Activated naive CD4-positive, alpha-beta T cell treated with anti-CD3 and anti-CD28 coated beads, Interleukin-2, amount 50 U/mL, for 16 hours (primary cell): ENCODE data around the gene FGL2.
"Not testable (repeated sequence)": the region's sequence is repeated elsewhere in the genome, so short reads cannot be mapped to it uniquely, and the experiment has no call there.

ENCODE experiments used
- DNase-seq: peaks from one replicate; pipeline ENCODE4 v3.0.0-alpha.2; 2020

The FGL2 gene

DNA sequence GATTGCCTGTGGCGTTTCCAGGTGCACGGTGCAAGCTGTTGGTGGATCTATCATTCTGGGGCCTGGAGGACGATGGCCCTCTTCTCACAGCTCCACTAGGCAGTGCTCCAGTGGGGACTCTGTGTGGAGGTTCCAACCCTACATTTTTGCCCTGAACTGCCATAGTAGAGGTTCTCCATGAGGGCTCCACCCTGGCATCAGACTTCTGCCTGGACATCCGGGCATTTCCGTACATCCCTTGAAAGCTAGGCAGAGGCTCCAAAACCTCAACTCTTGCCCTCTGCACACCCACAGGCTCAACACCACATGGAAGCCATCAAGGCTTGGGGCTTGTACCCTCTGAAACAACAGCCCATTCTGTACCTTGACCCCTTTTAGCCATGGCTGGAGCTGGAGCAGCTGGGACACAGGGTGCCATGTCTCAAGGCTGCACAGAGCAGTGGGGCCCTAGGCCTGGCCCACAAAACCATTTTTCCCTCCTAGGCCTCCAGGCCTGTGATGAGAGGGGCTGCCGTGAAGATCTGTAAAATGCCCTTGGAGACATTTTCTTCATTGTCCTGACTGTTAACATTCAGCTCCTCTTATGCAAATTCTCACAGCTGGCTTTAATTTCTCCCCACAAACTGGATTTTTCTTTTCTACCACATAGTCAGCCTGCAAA lies 10.0 kb upstream of the FGL2 start:
- DNase-seq: no peak

DNA sequence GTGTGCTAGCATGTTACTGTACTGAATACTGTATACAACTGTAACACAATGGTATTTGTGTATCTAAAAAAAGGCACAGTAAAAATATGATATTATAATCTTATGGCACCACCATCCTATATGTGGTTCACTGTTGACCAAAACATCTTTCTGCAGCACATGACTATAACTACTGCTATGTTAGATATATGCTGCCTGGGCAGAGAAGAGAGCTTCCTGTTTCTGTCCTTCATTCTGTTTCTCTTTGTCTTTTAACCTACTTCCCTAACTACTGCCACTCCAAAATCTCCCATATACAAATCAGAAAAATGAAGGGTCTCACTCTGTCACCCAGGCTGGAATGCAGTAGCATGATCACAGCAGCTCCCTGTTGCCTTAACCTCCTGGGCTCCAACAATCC lies 8.8 kb upstream of the FGL2 start:
- DNase-seq: no peak

DNA sequence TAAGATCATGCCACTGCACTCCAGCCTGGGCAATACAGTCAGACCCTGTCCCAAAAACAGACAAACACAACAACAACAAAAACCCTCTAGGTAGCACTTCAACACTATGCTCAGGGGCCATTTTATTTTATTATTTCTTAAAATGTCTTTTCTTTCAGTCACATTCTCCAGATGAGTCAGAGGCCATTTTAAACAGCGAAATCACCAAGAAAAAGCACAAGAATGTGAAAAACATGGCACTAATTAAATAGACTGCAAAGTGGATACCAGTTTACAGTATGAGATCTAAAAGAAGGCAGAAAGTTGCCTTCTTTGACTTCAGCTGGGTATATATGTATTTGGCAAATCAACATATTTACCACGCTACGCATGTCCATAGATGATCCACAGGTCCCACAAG lies 6.1 kb upstream of the FGL2 start:
- no peak for DNase-seq

DNA sequence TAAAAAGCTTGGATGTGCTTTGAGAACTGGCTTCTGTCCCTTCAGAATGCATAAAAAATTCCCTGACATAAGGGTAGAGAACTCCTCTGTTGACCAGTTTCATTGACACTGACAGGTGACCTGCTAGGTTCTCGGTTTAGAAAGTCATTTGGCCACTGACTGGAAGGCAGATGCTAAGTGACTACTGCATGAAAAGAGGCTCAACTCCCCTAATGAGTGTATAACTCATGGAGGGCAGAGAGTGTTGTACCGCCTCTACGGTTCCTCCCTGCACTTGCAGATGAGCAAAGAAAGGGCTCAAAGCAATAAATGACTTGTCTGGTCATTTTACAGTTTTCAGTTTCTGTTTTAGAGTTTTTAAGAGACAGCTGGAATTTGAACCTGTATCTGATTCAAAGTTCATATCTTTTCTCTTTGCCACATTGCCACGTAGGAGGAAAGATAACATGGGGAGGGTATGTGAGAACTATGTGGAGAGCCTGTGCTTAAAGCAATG lies 2.9 kb upstream of the FGL2 start:
- DNase-seq: no peak

DNA sequence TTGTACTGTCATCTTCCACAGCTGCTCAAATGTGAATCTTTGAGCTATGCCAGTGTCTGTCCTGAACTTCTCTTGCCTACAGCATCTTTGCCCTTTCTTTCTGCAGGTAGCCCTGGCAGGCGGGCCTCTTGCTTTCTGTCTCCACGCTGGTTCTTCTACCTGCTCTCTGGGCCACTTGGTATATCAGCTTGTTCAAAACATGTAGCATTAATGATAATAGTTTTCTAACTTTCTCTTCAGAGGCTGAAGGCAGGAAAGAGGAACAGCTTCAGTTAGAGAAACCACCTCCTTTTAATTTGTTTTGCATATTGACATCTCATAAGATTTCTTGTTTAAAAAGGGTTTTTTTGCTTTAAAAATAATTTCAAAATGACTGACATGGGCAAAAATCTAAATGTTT lies 923 bp upstream of the FGL2 start:
- DNase-seq: no peak

DNA sequence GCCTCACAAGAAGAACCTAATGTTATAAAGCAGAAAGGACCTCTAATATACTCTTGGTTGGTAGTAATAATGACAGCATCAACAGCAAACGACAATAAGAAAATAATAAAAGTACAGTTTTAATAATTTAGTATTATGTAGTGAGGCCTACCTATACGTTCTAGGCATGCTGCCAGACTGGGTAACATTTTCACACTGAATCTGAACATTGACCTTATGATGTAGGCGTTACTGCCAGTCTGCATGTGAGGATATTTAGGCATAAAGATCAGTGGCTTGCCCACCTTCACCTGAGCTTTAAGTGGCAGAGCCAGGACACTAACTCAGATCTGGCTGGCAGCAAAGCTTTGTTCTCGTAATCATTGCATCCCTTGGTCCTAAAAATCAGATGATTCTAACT lies 2.5 kb downstream of the FGL2 start:
- DNase-seq: no peak

DNA sequence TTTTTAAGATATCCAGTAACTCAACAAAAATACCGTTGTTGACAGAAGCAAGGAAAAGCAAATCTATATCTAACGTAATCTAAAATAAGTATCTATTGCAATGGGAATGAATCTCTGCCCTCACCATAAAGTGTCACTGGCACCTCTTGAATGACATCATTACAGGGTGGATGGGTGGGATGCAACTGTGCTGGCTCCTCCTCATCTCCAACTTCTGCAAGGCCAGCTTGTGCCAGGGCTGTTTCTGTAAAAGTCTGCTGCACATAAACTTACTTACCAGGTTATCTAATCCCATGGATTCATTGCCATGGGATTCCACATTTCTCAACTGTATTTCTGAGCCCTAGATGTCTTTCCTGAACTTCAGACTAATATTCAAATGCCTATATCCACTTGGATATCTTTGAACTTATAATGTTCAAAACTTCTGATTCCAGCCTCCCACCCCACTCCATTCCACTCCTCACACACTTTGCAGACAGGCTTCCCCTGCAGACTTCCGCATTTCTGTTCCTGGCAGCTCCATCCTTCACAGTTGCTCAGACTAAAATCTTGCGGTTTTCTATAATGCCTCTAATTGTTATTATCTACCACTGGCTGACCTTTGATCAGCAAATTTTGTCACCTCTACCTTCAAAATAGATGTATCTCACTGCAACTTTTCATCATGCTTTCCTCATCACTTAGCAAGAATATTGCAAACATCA lies 10.7 kb downstream of the FGL2 start:
- no peak for DNase-seq

DNA sequence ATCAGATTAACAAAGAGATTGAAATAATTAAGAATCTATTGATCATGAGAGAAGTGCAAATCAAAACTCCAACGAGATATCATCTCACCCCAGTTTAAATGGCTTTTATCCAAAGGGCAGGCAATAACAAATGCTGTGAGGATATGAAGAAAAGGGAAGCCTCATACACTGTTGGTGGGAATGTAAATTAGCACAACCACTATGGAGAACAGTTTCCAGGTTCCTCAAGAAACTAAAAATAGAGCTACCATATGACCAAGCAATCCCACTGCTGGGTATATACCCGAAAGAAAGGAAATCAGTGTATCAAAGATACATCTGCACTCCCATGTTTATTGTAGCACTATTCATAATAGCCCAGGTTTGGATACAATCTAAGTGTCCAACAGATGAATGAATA lies 13.8 kb downstream of the FGL2 start:
- DNase-seq: no peak

DNA sequence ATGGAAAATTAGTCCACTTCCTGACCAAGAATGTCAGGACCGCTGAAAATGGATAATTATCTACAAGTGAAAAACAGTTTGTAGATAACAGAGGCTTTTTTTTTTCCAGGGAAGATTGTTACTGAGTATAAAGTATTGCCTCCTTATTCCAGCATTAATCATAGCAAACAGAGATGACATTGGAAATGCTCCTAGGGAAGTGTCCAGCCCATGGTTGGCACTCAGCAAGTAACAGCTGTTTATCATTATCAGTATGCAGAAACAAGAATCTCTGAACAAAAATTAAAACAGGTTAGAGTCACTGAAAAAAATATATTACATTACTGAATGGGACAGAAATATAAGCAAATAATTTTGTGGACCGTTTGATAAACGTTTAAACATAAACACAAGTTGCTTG lies 14.6 kb downstream of the FGL2 start:
- DNase-seq: no peak

DNA sequence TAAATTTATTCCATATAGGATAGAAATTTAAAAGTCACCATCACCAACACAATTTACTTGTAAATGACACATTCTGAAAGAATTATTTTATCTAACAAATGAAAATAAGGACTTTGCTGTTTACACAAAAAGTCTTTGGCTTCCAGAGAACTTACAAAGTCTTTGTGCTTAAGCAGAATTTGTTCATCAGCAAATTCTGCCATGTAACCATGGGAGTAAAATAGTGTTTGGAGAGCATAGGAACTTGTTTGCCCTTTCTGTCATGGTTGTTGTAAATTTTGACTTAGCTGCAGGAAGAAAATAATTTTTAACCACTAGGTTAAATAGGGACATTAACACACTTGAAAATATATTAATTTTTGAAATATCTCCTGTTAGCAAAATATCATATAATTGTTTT lies 15.2 kb downstream of the FGL2 start:
- no peak for DNase-seq

DNA sequence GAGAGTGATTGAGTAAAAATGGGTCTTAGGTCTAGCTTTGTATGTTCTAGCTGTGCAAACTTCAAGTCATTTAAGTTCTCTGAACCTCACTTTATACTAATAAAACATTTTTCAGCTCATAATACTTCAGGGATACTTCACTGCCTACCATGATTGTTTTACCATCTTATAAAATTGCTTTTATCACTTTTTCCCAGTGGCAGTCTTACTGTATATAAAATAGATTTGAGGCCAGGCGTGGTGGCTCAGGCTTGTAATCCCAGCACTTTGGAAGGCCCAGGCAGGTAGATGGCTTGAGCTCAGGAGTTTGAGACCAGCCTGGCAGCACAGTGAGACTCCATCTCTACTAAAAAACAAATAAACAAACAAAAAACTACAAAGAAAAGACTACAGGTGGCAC lies 17.4 kb downstream of the FGL2 start:
- no peak for DNase-seq

DNA sequence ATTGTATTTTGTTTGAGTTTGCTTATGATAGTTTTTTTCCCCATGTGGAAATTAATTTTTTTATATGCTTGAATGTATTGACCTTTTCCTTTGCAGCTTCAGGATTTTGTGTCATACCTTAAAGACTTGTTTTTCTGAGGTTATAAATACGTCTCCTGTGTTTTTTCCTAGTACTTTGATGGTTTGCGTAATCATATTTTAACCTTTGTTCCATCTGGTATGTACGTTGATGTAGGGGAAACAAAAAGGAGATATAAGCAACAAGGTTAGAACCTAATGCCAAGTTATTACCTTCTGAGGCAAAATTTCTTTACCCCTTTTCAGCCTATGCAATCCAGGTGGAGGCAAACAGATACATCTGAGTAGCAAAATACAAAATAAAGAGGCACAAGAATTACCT lies 17.9 kb downstream of the FGL2 start:
- no peak for DNase-seq

DNA sequence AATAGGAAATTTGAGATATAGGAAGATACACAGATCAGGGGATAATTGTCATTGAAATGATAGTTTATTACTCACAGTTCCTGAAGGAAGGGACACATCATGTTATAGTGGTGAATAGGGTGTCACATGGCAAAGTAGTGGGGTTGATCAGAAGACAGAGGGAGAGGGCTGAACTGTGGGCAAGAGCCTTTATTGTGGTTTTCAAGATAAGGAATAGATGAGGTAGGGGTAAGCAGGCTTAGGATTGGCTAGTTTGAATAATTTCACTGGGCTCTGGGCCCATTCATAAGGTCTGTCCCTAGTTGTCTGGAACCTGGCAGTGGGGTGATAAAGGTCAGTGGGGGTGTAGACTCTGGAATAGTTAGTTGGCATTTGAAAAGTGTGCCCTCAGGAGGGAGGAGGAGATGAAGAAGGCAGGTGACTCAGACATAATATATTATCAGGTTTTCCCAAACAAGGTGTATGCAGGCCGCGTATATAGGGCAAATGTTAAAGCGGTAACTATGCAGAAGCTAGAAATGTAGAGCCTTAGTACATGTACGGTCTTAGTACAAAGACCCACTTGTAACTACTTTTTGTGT lies 18.5 kb downstream of the FGL2 start:
- DNase-seq: no peak

DNA sequence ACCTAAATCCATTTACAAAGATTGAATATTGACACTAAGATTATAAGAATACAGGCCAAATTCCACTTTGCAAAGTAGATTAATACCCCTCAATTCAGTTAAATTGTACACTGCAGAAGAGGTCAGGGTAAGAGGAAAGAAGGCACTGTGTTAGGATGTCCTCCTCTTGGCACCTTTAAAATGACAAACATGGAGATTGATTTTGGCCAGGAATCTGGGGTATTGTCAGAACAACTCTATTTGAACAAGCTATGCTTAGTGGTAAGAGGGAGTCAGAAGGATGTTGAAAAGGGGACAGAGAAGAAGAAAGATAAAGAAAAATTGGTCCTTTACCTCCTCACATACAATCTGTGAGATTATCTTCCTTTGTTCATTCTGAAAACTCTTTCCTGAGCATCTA lies 21.6 kb downstream of the FGL2 start:
- DNase-seq: not testable (repeated sequence)

DNA sequence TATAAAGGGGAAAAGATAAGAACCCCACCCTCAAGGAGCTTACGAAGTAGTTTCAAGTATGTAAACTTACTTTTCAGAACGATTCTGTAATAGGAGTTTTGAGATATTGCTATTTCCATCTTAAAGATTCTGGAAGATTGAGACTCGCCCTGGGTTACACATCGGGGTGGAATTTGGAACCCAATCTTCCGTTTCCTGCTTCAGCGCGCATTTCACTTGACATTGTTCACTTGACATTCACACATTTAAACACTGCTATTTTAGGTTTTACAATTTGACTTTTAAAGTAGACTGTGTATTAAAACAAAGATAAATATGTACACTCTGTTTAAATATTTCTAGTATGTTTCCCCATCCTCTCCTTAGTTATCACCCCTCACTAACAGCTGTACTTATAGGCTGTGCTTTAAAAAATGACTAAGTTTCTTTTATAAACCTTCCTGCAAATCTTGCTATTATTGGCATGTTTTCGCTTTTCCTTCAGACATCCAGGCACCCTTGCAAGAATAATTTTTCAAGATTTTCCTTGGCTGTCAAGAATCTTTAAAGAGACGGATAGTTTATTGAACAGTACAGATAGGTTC lies 22.2 kb downstream of the FGL2 start:
- not testable (repeated sequence) for DNase-seq

DNA sequence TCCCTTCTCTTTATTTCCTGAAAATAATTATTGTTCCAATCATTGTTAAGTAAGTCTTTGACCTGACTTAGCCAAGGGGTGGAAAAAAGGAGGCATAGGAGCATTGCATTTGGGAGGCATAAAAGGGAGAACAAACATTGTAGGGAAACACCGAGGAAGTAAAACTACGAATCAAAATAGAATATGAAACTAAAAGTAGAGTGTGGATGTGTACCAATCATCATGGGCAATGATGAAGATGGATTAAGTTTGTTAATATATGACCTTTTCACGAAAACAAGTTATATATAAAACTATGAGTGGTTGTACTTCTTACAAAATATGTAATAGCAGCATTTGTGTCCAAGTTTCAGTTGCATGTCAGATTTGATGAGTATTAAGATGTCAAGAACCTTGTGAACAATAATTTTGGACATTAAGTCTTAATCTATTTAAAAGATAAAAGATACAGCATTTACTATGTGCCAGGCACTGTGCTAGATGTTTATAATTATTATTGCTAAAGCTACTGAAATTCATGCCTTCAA lies 24.3 kb downstream of the FGL2 start:
- not testable (repeated sequence) for DNase-seq

DNA sequence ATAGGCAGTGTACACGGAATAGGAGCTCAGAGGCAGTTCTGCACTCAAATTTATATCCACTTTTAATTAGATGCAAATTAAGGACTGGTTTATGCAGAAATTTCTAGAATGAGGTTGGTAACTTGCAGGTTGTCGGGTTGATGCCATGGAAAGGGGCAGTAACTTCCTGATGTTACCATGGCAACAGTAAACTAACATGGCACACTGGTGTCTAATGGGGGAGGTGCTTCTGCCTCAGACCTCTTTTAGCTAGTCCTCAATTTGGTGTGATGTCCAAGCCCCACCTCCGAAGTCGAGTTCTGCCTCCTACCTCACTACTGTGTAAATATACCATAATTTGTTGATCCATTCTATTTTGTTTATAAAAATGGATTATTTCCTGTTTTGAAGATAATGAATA lies 25.2 kb downstream of the FGL2 start:
- DNase-seq: not testable (repeated sequence)

DNA sequence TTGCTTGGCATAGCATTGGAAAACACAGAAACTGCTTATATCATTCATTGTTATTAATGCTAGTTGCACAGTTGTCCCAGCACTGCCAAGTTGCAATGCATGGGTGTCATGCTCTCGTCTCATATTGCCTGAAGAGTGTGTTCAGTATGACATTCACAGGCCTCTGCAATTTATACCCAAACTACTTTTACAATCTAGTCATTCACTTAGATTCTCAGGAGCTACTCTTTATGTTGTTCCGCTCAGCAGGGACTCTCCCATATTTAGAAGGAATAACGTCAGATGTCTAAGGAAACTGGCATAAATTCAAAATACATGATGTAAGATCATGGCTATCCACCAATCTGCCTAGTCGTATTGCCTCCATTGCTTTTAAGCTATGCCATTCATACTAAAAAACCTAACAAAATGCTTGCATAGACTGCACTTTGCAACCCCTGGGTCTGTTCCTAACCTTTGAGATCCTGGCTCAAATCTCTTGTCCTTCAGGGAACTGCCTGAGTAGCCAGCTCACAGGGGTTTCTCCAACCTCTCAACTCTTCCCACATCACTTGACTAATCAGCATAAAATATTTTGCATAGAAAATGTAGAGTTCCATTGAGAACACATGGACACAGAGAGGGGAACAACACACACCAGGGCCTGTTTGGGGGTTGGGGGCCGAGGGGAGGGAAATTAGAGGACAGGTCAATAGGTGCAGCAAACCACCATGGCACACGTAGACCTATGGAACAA lies 27.0 kb downstream of the FGL2 start:
- DNase-seq: not testable (repeated sequence)

DNA sequence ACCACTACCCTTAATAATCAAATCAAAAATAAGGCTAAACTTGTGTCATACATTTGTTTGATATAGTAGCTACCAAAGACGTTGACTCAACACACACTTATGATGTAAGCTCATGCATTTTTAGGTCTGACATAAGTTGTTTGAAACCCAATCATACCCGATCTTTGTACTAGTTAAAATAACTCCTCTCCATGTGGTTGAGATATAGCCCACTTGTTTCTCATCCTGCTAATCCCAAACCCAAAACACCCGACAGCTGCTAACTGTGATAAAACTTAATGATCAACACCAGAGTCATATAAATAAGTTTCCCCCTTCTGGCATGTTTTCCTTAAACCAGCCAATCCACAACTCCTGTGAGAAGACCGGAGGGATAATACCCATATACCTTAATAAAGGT lies 28.5 kb downstream of the FGL2 start:
- DNase-seq: not testable (repeated sequence)

DNA sequence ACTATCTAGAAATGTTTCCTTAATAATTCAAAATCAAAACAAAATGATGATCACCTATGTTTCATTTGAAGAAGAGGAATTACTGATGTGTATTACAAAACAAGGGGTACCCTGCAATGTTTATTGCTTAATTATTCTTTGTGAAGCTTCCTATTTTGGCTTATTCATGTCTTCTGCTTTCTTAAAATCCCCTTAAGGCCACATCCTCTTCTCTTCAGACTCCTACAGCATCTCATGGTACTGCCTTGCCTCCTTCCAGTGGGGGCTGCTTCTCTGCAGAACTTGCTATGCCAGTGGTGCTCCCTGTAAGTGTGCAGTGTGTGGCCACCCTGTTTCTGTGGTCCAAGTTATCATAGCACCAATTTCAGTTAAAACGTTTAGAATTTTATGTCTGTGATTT lies 42.2 kb downstream of the FGL2 start:
- no peak for DNase-seq

DNA sequence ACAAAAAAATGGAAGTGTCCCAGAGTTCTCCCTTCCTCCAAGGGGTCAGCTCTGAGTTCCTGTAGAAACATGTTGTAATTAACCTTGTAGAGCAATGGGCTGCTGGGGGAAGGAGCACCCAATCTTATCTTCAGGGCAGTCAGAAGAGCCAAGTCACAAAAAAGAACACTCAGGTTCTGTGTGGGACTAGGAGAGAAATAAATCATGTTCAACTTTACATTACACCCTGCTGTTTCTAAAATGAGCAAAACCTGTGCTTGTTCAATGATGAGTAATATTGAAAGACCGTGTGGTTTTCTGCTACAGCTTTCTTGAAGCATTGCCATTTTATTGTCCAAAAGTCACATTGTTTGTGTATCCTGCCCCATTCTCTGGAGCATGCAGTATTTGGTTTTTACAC lies 42.6 kb downstream of the FGL2 start:
- DNase-seq: not testable (repeated sequence)

DNA sequence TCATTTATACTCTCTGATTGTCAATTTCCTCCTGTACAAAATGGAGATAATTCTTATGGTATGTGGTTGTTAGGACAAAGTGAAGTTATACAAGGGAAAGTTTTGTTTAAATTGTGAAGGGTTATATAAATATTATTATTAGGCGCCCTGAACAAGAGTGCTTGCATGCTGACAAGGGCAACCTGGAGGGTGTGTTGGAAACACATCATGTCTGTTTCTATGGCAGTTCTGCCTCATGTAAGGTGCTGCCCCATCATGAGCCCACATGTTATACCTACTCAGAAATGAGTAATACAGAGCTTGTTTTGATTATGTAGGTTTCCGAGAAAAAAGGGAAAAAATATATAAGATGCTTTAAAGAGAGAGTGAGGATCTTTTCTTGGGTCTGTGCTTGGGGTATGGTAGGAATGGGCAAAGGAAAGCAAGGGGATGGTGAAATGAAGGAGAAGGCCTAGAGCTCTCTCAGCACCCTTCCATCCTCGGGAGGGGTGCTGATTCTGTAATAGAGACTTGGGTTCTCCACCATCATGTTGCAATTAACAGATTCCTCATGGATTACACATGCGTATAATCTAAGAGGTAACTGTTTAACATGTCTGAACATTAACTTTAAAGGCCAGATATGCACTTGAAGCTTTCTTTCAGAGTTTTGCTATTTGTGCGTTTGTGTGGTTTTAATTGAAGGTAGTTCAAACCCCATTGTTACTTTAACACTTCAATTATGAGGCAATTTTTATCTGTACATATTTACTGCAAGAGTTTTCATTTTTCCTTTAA lies 43.8 kb downstream of the FGL2 start:
- not testable (repeated sequence) for DNase-seq
